ENCODE data around the gene ADRA2A. TPM values are rescaled to one million over a fixed set of nuclear protein-coding genes. Genes with fewer than 3 reads are reported as not detected.

Gene ADRA2A
- not detected in 2 replicates for total RNA-seq

DNA sequence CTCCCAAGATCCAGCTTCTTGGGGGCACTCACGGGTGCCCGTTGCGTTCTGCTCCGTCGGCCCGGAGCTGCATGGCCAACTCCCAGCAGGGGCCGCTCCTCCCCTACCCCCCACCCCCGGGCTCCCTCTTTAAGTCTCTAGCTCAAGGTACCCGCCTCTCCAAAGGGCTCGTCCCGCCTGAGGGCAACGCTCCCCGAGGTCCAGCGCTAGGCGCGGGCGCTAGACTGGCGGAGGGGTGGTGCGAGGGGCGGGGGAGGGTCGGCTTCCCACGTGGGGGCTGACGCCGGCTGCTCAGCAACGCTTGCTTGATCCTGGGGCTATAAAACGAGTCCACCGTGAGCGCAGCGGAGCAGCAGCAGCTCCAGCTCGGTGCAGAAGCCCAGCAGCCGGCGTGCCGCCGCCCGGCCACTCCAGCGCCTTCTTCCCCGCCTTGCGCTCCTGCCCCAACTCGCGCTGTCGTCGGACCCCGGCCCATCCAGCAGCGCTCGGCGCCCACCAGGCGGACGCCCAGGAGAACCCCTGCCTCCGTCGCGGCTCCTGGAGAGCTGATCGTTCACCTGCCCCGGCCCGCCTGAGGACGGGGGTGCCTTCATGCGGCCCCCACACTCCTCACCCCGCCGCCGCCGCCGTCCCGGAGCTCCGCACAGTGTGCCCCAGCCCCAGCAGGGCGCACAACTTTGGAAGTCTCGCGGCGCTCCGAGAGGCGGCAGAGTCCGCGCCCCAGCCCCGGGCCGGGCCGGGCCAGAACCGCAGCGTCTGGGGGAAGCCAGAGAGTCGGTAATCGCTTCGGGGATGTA lies at the start of gene ADRA2A:
Gene ADRA2A, plus strand, starts transcription at position 348 of the 797 bp plus-strand sequence. CDS start 968 bp downstream, outside the sequence.

Other genes starting within 250 kb of the ADRA2A start
- 21.3 and 37.2 TPM in 2 replicates for gene PDCD4, start 205.1 kb upstream of the ADRA2A start, total RNA-seq
- gene BBIP1, start 157.8 kb upstream of the ADRA2A start, total RNA-seq = 21.3 and 36.5 TPM in 2 replicates
- 21.4 and 25.4 TPM in 2 replicates for gene SHOC2, start 157.4 kb upstream of the ADRA2A start, total RNA-seq

Measured in myometrial cell (primary cell).